DND-41 (cell line): ENCODE data around the gene PTCRA.

ENCODE experiments used
- EZH2 ChIP-seq: IDR thresholded peaks from 3 replicates; pipeline ENCODE4 v1.6.1; 2012; ENCODE audit warnings: borderline replicate concordance, low read depth, mild to moderate bottlenecking, moderate library complexity, low read length, inconsistent platforms; ENCODE audit not compliant: severe bottlenecking
- TF ChIP-seq, protein P1 (sequence below): IDR thresholded peaks from 2 replicates; pipeline ENCODE4 v1.5.1; 2012; ENCODE audit warnings: borderline replicate concordance, low read length, moderate library complexity, mild to moderate bottlenecking; ENCODE audit not compliant: poor library complexity, severe bottlenecking; ENCODE audit errors: extremely low read depth

DNA sequence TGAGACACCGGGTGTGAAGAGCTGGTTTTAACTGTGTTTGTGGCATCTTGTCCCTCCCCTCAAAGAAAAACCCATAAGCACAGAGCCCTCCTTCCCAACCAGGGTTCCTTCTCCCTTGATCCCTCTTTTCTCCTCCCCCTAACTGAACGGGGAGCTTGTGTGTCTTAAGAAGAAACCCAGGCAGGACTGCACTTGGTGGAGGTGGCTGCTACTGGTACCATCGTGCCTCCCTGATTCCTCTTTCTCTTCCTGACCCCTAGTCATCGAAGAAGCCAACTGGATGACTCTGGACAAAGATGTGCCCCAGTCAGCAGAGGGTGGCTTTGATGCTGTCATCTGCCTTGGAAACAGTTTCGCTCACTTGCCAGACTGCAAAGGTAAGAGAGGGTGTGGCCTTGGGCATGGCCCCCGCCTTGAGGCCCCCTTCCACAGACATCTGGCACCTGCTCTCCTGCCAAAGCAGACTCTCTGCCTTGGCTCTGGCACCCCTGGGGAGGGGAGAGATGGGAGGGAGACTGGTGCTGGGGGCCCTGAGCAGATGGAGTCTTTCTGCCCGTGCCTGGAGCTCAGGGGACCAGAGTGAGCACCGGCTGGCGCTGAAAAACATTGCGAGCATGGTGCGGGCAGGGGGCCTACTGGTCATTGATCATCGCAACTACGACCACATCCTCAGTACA lies 46.8 kb downstream of the PTCRA start:
- TF ChIP-seq, protein P1, sequence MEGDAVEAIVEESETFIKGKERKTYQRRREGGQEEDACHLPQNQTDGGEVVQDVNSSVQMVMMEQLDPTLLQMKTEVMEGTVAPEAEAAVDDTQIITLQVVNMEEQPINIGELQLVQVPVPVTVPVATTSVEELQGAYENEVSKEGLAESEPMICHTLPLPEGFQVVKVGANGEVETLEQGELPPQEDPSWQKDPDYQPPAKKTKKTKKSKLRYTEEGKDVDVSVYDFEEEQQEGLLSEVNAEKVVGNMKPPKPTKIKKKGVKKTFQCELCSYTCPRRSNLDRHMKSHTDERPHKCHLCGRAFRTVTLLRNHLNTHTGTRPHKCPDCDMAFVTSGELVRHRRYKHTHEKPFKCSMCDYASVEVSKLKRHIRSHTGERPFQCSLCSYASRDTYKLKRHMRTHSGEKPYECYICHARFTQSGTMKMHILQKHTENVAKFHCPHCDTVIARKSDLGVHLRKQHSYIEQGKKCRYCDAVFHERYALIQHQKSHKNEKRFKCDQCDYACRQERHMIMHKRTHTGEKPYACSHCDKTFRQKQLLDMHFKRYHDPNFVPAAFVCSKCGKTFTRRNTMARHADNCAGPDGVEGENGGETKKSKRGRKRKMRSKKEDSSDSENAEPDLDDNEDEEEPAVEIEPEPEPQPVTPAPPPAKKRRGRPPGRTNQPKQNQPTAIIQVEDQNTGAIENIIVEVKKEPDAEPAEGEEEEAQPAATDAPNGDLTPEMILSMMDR, result no peak
- TF ChIP-seq EZH2, result no peak
